Mesenchymal stem cell (in vitro differentiated cells and primary cell): ENCODE data around the gene KIF1B.

ENCODE experiments used
- DNase-seq: peaks from one replicate; pipeline ENCODE4 v3.0.0-alpha.2; 2013
- H2AFZ ChIP-seq: one replicate; pipeline ENCODE4 v1.6.1; 2013; ENCODE audit warnings: low read depth, mild to moderate bottlenecking, control low read depth, inconsistent platforms, low read length, moderate library complexity
- H2AK5ac ChIP-seq: 2 replicates; pipeline ENCODE4 v1.6.1; 2013; ENCODE audit warnings: low read length, moderate library complexity, mild to moderate bottlenecking, inconsistent platforms; ENCODE audit not compliant: severe bottlenecking
- H2BK120ac ChIP-seq: one replicate; pipeline ENCODE4 v1.6.1; 2013; ENCODE audit warnings: low read depth, mild to moderate bottlenecking, inconsistent platforms, low read length, moderate library complexity
- H2BK12ac ChIP-seq, 2 experiments: one replicate each; pipeline ENCODE4 v1.6.1; 2013; ENCODE audit warnings: inconsistent platforms in 2 of 2, low read length in 2 of 2, mild to moderate bottlenecking in 2 of 2, moderate library complexity in 2 of 2, control low read depth in 1 of 2
- H2BK15ac ChIP-seq: one replicate; pipeline ENCODE4 v1.6.1; 2013; ENCODE audit warnings: mild to moderate bottlenecking, low read depth, inconsistent platforms; ENCODE audit not compliant: poor library complexity, severe bottlenecking
- H2BK5ac ChIP-seq: 2 replicates; pipeline ENCODE4 v1.6.1; 2013; ENCODE audit warnings: low read depth, mild to moderate bottlenecking, low read length, control low read depth, inconsistent platforms; ENCODE audit not compliant: poor library complexity, severe bottlenecking
- H3K14ac ChIP-seq, 2 experiments: one replicate each; pipeline ENCODE4 v1.6.1; 2013; ENCODE audit warnings: inconsistent platforms in 2 of 2, low read length in 2 of 2, control low read depth in 1 of 2, mild to moderate bottlenecking in 1 of 2, moderate library complexity in 1 of 2
- H3K18ac ChIP-seq, 2 experiments: one replicate each; pipeline ENCODE4 v1.6.1; 2013; ENCODE audit warnings: inconsistent platforms in 2 of 2, low read length in 2 of 2, control low read depth in 1 of 2, low read depth in 1 of 2, mild to moderate bottlenecking in 1 of 2
- H3K23ac ChIP-seq, 2 experiments: one replicate each; pipeline ENCODE4 v1.6.1; 2013; ENCODE audit warnings: inconsistent platforms in 2 of 2, low read length in 2 of 2, mild to moderate bottlenecking in 2 of 2, moderate library complexity in 2 of 2, control low read depth in 1 of 2
- H3K27ac ChIP-seq: 2 replicates; pipeline ENCODE4 v1.5.1; 2013; ENCODE audit warnings: mild to moderate bottlenecking, moderate library complexity, low read length, control low read depth, inconsistent platforms; ENCODE audit not compliant: poor library complexity, severe bottlenecking
- H3K27me3 ChIP-seq, 2 experiments: 2 replicates each; pipeline versions ENCODE4 v1.6.1 to v1.7.0; 2013; ENCODE audit warnings: low read length in 2 of 2, mild to moderate bottlenecking in 2 of 2, moderate library complexity in 2 of 2, control low read depth in 1 of 2, inconsistent platforms in 1 of 2; ENCODE audit not compliant: control insufficient read depth in 1 of 2, insufficient read depth in 1 of 2
- H3K36me3 ChIP-seq, 2 experiments: 2 replicates each; pipeline versions ENCODE4 v1.6.1 to v1.7.0; 2013; ENCODE audit warnings: low read length in 2 of 2, control low read depth in 1 of 2, inconsistent platforms in 1 of 2, low read depth in 1 of 2, mild to moderate bottlenecking in 1 of 2; ENCODE audit not compliant: insufficient read depth in 2 of 2, control insufficient read depth in 1 of 2
- H3K4ac ChIP-seq, 2 experiments: one replicate each; pipeline ENCODE4 v1.6.1; 2013; ENCODE audit warnings: inconsistent platforms in 2 of 2, low read length in 2 of 2, mild to moderate bottlenecking in 2 of 2, moderate library complexity in 2 of 2, control low read depth in 1 of 2, low read depth in 1 of 2
- H3K4me1 ChIP-seq: 2 replicates; pipeline ENCODE4 v1.6.1; 2013; ENCODE audit warnings: low read depth, low read length, control low read depth; ENCODE audit not compliant: control insufficient read depth, insufficient read depth
- H3K4me2 ChIP-seq: 2 replicates; pipeline ENCODE4 v1.6.1; 2013; ENCODE audit warnings: low read length, mild to moderate bottlenecking, inconsistent platforms; ENCODE audit not compliant: poor library complexity, severe bottlenecking
- H3K4me3 ChIP-seq, 2 experiments: 2 replicates each; pipeline versions ENCODE4 v1.5.1 to v1.7.0; 2013; ENCODE audit warnings: low read length in 2 of 2, mild to moderate bottlenecking in 2 of 2, control low read depth in 1 of 2, low read depth in 1 of 2; ENCODE audit not compliant: insufficient read depth in 1 of 2
- H3K79me1 ChIP-seq: replicated peaks from 2 replicates; pipeline ENCODE4 v1.6.1; 2013; ENCODE audit warnings: mild to moderate bottlenecking, control low read depth, low read length, inconsistent platforms; ENCODE audit not compliant: poor library complexity, severe bottlenecking
- H3K9ac ChIP-seq: 2 replicates; pipeline ENCODE4 v1.7.0; 2013; ENCODE audit warnings: mild to moderate bottlenecking, low read length, moderate library complexity
- H3K9me3 ChIP-seq: 2 replicates; pipeline ENCODE4 v1.7.0; 2013; ENCODE audit warnings: mild to moderate bottlenecking, low read length; ENCODE audit not compliant: control insufficient read depth
- H4K8ac ChIP-seq: one replicate; pipeline ENCODE4 v1.6.1; 2013; ENCODE audit warnings: inconsistent platforms, mild to moderate bottlenecking, low read length, moderate library complexity
- H4K91ac ChIP-seq: one replicate; pipeline ENCODE4 v1.6.1; 2013; ENCODE audit warnings: mild to moderate bottlenecking, low read length, inconsistent platforms
- WGBS: methylation state at CpG from one replicate; pipeline ENCODE4 v1.1.7; 2013; ENCODE audit warnings: mixed read lengths; 5-methylcytosine and 5-hydroxymethylcytosine counted together

The KIF1B gene

DNA sequence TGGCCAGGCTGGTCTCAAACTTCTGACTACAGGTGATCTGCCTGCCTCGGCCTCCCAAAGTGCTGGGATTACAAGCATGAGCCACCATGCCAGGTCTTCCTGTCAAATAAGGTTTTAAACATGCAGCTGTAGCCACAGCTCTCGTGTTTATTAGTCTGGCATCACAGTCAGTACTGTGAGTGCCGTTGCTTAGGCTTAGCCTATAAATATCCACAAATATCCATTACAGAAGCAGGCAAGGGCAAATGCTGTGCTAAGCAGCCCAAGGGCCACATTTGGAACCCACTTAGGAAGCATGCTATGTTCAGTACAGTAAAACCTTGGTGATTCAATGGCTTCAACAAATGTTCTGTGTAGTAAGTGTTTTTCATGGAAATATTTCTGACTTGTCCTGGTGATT, 75.9 kb downstream of the KIF1B start:
- Histone ChIP-seq H3K9ac (no peak overlapping the region), H2BK15ac (no peak overlapping the region), H3K9me3 (no peaks in the 10 kb centered on the region), H3K14ac (no peak overlapping the region), H2BK5ac (no peak overlapping the region), H2BK12ac (no peak overlapping the region), H4K8ac (no peak overlapping the region), H2BK120ac (no peak overlapping the region), H3K23ac (no peak overlapping the region), H3K27ac (no peak overlapping the region), H3K4me2 (no peak overlapping the region), H3K4me1 (peaks cover 11% of the 10 kb centered on the region), H3K18ac (no peak overlapping the region), H3K27me3 (no peaks in the 10 kb centered on the region), H3K4ac (no peak overlapping the region), H2AK5ac (no peak overlapping the region), H4K91ac (no peak overlapping the region), H3K36me3 (peaks cover 12 to 80% of the 10 kb centered on the region in 2 experiments), H2AFZ (no peak overlapping the region), H3K4me3 (no peak overlapping the region), H3K79me1 (peaks cover 8% of the 10 kb centered on the region)
- peak; percentile 18 for DNase-seq
- WGBS = 84% methylated on average over 3 of the region's 3 CpGs

DNA sequence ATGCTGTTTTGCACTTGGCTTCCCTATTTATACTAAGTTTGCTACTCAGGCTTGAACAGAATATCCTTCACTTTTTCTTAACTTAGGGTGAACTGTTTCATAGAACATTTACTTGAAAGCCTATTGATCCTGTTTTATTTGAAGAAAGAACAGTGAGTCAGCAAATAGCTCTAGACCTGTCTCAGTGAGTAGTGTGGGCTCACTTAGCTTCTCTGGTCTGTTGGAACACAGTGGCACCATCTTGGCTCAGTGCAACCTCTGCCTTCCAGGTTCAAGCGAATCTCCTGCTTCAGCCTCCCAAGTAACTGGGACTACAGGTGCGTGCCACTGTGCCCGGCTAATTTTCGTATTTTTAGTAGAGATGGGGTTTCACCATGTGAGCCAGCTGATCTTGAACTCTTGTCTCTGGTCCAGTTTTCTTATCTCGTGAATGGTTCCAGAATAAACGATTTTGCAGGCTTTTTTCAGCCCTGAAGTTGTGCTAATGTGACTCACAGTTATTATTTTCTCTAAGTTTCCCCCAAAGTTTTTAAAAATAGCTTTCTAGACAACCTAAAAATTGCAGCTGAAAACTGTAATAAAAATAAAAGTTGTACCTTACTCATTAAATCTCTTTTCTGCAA, 76.8 kb downstream of the KIF1B start:
- Histone ChIP-seq H4K91ac (no peak overlapping the region), H2AK5ac (peak overlapping the region; percentile 47), H3K27ac (peak overlapping the region; percentile 7), H3K27me3 (no peaks in the 10 kb centered on the region), H3K14ac (no peak overlapping the region), H3K9me3 (no peaks in the 10 kb centered on the region), H3K18ac (no peak overlapping the region), H2BK15ac (no peak overlapping the region), H3K79me1 (peaks cover 8% of the 10 kb centered on the region), H3K23ac (no peak overlapping the region), H3K4ac (no peak overlapping the region), H2BK120ac (no peak overlapping the region), H3K4me2 (no peak overlapping the region), H3K4me3 (no peak overlapping the region), H4K8ac (no peak overlapping the region), H2AFZ (no peak overlapping the region), H3K4me1 (peaks cover 11% of the 10 kb centered on the region), H2BK12ac (no peak overlapping the region), H2BK5ac (no peak overlapping the region), H3K36me3 (peaks cover 12 to 79% of the 10 kb centered on the region in 2 experiments), H3K9ac (no peak overlapping the region)
- DNase-seq = no peak
- 99% methylated on average over 5 of the region's 6 CpGs for WGBS

- Histone ChIP-seq H2BK120ac (no peak overlapping the region), H2BK12ac (no peak overlapping the region), H3K79me1 (peaks cover 8% of the 10 kb centered on the region), H4K91ac (no peak overlapping the region), H3K23ac (no peak overlapping the region), H3K9ac (no peak overlapping the region), H4K8ac (no peak overlapping the region), H3K27me3 (no peaks in the 10 kb centered on the region), H3K4ac (no peak overlapping the region), H3K4me2 (peak overlapping the region; percentile 59), H2AFZ (no peak overlapping the region), H2BK5ac (no peak overlapping the region), H3K36me3 (peaks cover 12 to 81% of the 10 kb centered on the region in 2 experiments), H3K18ac (no peak overlapping the region), H3K4me1 (peaks cover 11% of the 10 kb centered on the region), H3K4me3 (no peak overlapping the region), H3K14ac (no peak overlapping the region), H2BK15ac (no peak overlapping the region), H3K27ac (peak overlapping the region; percentile 72), H3K9me3 (no peaks in the 10 kb centered on the region), H2AK5ac (peak overlapping the region; percentile 63)
- no peak for DNase-seq
- 98% methylated on average over 3 of the region's 3 CpGs for WGBS
Measured at GRCh38 chr1:10288029-10288615, 77.8 kb downstream of the KIF1B start.

GRCh38 chr1:10291705-10292104, 81.3 kb downstream of the KIF1B start:
- Histone ChIP-seq H3K18ac (no peak overlapping the region), H2AFZ (no peak overlapping the region), H3K27ac (no peak overlapping the region), H3K23ac (no peak overlapping the region), H4K8ac (no peak overlapping the region), H2BK12ac (no peak overlapping the region), H3K4me3 (peak overlapping the region in 1 of 2 experiments; percentile 11), H3K9ac (peak overlapping the region; percentile 44), H4K91ac (no peak overlapping the region), H3K4ac (no peak overlapping the region), H3K4me2 (no peak overlapping the region), H3K9me3 (no peaks in the 10 kb centered on the region), H3K36me3 (peaks cover 12 to 87% of the 10 kb centered on the region in 2 experiments), H3K14ac (no peak overlapping the region), H3K79me1 (peaks cover 2% of the 10 kb centered on the region), H3K4me1 (peaks cover 9% of the 10 kb centered on the region), H2BK120ac (no peak overlapping the region), H2BK5ac (no peak overlapping the region), H3K27me3 (no peaks in the 10 kb centered on the region), H2BK15ac (no peak overlapping the region), H2AK5ac (no peak overlapping the region)
- no peak for DNase-seq
- 100% methylated on average over 1 of the region's 1 CpG for WGBS
